OCI-LY7 (cell line): ENCODE data around the gene SDHC. TPM values are rescaled to one million over a fixed set of nuclear protein-coding genes. Genes with fewer than 3 reads are reported as not detected.

ENCODE experiments used
- BruUV-seq: library from RNA; stranded (reverse); fragments of 400-500 nt; replicated peaks from 2 replicates; lab custom pipeline; 2021; lab: Mats Ljungman, UMichigan
- CTCF ChIA-PET: fragments of 300-600 bp; sonication (Branson Sonifier 250); formaldehyde crosslinking; loops from one replicate; lab custom pipeline; 2022; ENCODE audit warnings: antibody characterized with exemption; ENCODE audit not compliant: unreplicated experiment; lab: Charles Lee
- POLR2A ChIA-PET: fragments of 300-600 bp; sonication (Branson Sonifier 250); formaldehyde crosslinking; loops from one replicate; lab custom pipeline; 2022; ENCODE audit warnings: antibody characterized with exemption; lab: Charles Lee
- DNase-seq: peaks from one replicate; pipeline ENCODE4 v3.0.0-alpha.2; 2015; ENCODE audit warnings: low spot score
- H2AFZ ChIP-seq: fragments of 200-600 bp; sonication (generic), shearing (Covaris generic); 2 replicates; pipeline ENCODE4 v1.6.1; 2014; ENCODE audit warnings: mild to moderate bottlenecking, antibody characterized with exemption, low read length, moderate library complexity
- H3K27ac ChIP-seq: fragments of 200-600 bp; sonication (generic); 2 replicates; pipeline ENCODE4 v1.5.1; 2014; ENCODE audit warnings: mixed run types, low read depth, mild to moderate bottlenecking, moderate library complexity, low read length, inconsistent platforms; ENCODE audit not compliant: poor library complexity, severe bottlenecking
- H3K36me3 ChIP-seq: fragments of 200-600 bp; sonication (generic); 2 replicates; pipeline ENCODE4 v1.6.1; 2014; ENCODE audit warnings: mild to moderate bottlenecking, antibody characterized with exemption, low read length, moderate library complexity, mixed read lengths; ENCODE audit not compliant: insufficient read depth
- H3K4me1 ChIP-seq: fragments of 200-600 bp; sonication (generic); 2 replicates; pipeline ENCODE4 v1.5.1; 2014; ENCODE audit warnings: mild to moderate bottlenecking, low read length; ENCODE audit not compliant: insufficient read depth, poor library complexity, severe bottlenecking
- H3K4me2 ChIP-seq: fragments of 200-600 bp; sonication (generic); 2 replicates; pipeline ENCODE4 v1.6.1; 2014; ENCODE audit warnings: mild to moderate bottlenecking, low read length
- H3K4me3 ChIP-seq: fragments of 200-600 bp; sonication (generic); 2 replicates; pipeline ENCODE4 v1.5.1; 2014; ENCODE audit warnings: mild to moderate bottlenecking, low read depth, low read length; ENCODE audit not compliant: poor library complexity, severe bottlenecking
- H3K79me2 ChIP-seq: fragments of 200-600 bp; sonication (generic); 2 replicates; pipeline ENCODE4 v1.6.1; 2016; ENCODE audit warnings: low read depth, mild to moderate bottlenecking, low read length, moderate library complexity, mixed read lengths; ENCODE audit not compliant: insufficient read depth
- H3K9me2 ChIP-seq: fragments of 200-600 bp; sonication (generic); 2 replicates; pipeline ENCODE4 v1.6.1; 2016; ENCODE audit warnings: mild to moderate bottlenecking, low read length, mixed read lengths; ENCODE audit not compliant: insufficient read depth
- H3K9me3 ChIP-seq: fragments of 200-600 bp; sonication (generic); 2 replicates; pipeline ENCODE4 v1.6.1; 2014; ENCODE audit warnings: mild to moderate bottlenecking, mixed run types, low read length, mixed read lengths
- H4K20me1 ChIP-seq: fragments of 200-600 bp; sonication (generic); 2 replicates; pipeline ENCODE4 v1.6.1; 2014; ENCODE audit warnings: mild to moderate bottlenecking, antibody characterized with exemption, low read length, moderate library complexity, mixed read lengths; ENCODE audit not compliant: insufficient read depth
- CTCF ChIP-seq: fragments of 200-600 bp; sonication (generic); conservative IDR thresholded peaks from 2 replicates; pipeline ENCODE4 v1.5.1; 2014; ENCODE audit warnings: mild to moderate bottlenecking, antibody characterized with exemption, low read length, moderate library complexity, mixed read lengths
- EZH2phosphoT487 ChIP-seq: fragments of 200-600 bp; sonication (generic); IDR thresholded peaks from 2 replicates; pipeline ENCODE4 v1.6.1; 2018; ENCODE audit warnings: low read depth, borderline replicate concordance, mild to moderate bottlenecking, mixed run types, antibody characterized with exemption, low read length, moderate library complexity, mixed read lengths
- intact Hi-C: fragments of 100-400 bp; cut with micrococcal nuclease; formaldehyde crosslinking; loops from one replicate; pipeline ENCODE4 v1.10.0; 2022; ENCODE audit not compliant: unreplicated experiment
- total RNA-seq, 2 experiments: library from RNA; depleted of rRNA in 1 of 2; stranded (reverse); fragments of >200 nt in 1 of 2; shearing (Covaris generic) in 1 of 2; gene quantifications; 2 replicates each; pipeline ENCODE4 v1.2.3, GENCODE V29; 2014 to 2022

The SDHC gene
- total RNA-seq, 2 experiments from 2014 or later, result 20.6 to 175 TPM

- Histone ChIP-seq H3K79me2 (no peaks in the 10 kb centered on the region), H3K9me3 (no peaks in the 10 kb centered on the region), H3K9me2 (no peaks in the 10 kb centered on the region), H2AFZ (peak overlapping the region; percentile 99), H3K4me1 (peaks cover 17% of the 10 kb centered on the region), H3K27ac (peak overlapping the region; percentile 94), H3K4me3 (peak overlapping the region; percentile 83), H3K4me2 (peak overlapping the region; percentile 91), H3K36me3 (no peaks in the 10 kb centered on the region), H4K20me1 (no peaks in the 10 kb centered on the region)
- TF ChIP-seq EZH2phosphoT487 (no peak), CTCF (no peak)
- BruUV-seq, result no TSS peak
- ChIA-PET POLR2A (interaction anchor here (0.7 to 1.0 kb wide), 2 partner anchors 10 to 296 kb away, joined by 3 read pairs; no protein-coding TSS in a partner anchor), CTCF (no interaction called here)
- DNase-seq, result no peak
- intact Hi-C loops, result loop anchor here (1.0 to 10.0 kb wide), 2 partner anchors 22 to 46 kb away; no protein-coding TSS in a partner anchor
Observed at GRCh38 chr1:161398900-161399256, 84.7 kb downstream of the SDHC start.

GRCh38 chr1:161399257-161399998, 85.2 kb downstream of the SDHC start:
- Histone ChIP-seq H3K9me3 (no peaks in the 10 kb centered on the region), H3K4me3 (peak overlapping the region; percentile 83), H3K4me2 (peak overlapping the region; percentile 91), H2AFZ (peak overlapping the region; percentile 99), H3K79me2 (no peaks in the 10 kb centered on the region), H3K27ac (peak overlapping the region; percentile 94), H4K20me1 (no peaks in the 10 kb centered on the region), H3K9me2 (no peaks in the 10 kb centered on the region), H3K36me3 (no peaks in the 10 kb centered on the region), H3K4me1 (peaks cover 17% of the 10 kb centered on the region)
- ChIA-PET POLR2A (interaction anchor here (0.7 to 1.8 kb wide), 5 partner anchors 8 to 610 kb away, joined by 3 to 14 read pairs (median 6); no protein-coding TSS in a partner anchor), CTCF (interaction anchor here (1.2 kb wide), 1 partner anchor 9 kb away, joined by 3 read pairs; no protein-coding TSS in a partner anchor)
- intact Hi-C loops, result loop anchor here (1.0 to 10.0 kb wide), 2 partner anchors 22 to 45 kb away; no protein-coding TSS in a partner anchor
- BruUV-seq, result no TSS peak
- DNase-seq, result peak; percentile 97
- peak; percentile 82 for TF ChIP-seq CTCF
- no peak for TF ChIP-seq EZH2phosphoT487

GRCh38 chr1:161402446-161402845, 88.3 kb downstream of the SDHC start:
- ChIA-PET CTCF (no interaction called here), POLR2A (interaction anchor here (0.7 kb wide), 1 partner anchor 18 kb away, joined by 3 read pairs; no protein-coding TSS in a partner anchor)
- intact Hi-C loops, result no loop called here
- H3K9me2 ChIP-seq, result no peaks in the 10 kb centered on the region
- H3K4me2 ChIP-seq, result no peak overlapping the region
- no peaks in the 10 kb centered on the region for H3K36me3 ChIP-seq
- no peaks in the 10 kb centered on the region for H3K79me2 ChIP-seq
- no peak for DNase-seq
- no peaks in the 10 kb centered on the region for H3K9me3 ChIP-seq
- H3K4me3 ChIP-seq, result no peak overlapping the region
- BruUV-seq, result no TSS peak
- no peak overlapping the region for H3K27ac ChIP-seq
- no peak for TF ChIP-seq CTCF
- TF ChIP-seq EZH2phosphoT487, result no peak
- peaks cover 17% of the 10 kb centered on the region for H3K4me1 ChIP-seq
- H4K20me1 ChIP-seq, result no peaks in the 10 kb centered on the region
- no peak overlapping the region for H2AFZ ChIP-seq
